ENCODE measurements around the gene UCN2.

Gene UCN2

GRCh38 chr3:48591886-48592518 is 28.4 kb upstream of the UCN2 start:
- in situ Hi-C loops (cut with MboI; ENCODE audit: low sequenced_read_pairs) = no loop called here

DNA sequence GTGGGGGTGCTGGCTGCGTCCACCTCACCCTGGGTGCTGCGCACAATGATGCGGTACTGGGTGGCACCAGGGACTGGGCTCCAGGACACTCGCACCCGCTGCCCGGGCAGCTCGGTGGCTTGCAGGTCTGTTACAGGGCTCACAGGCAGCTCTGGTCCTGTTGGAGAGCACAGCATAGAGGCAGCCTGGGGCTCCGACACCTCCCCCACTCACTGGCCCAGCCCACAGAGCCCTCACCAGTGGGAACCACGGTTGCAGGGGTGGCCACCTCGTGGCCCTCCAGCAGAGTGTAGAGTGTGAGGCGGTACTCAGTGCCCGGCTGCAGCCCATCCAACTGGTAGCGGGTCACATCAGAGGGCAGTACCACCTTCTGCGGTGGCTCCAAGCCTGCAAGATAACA is 27.9 kb upstream of the UCN2 start:
- in situ Hi-C loops (cut with MboI; ENCODE audit: low sequenced_read_pairs) = no loop called here

DNA sequence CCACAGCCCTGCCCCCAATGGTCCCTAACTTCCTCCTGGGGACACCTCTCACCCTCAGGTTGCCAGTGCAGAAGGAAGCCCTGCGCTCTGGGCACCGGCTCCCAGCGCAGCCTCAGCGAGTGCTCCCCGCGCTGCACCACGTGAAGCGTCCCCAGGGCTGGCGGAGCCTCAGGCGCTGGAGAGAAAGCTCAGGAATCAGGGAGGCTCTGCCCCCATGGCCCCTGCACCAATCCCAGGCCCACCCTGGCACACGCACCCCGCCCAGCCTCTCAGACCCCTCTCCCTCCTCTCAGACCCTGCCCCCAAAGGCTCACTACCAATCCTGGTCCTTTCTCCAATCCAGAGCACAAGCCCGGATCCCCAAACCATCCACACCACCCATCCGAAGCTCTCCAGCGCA is 24.6 kb upstream of the UCN2 start:
- in situ Hi-C loops (cut with MboI; ENCODE audit: low sequenced_read_pairs) = no loop called here

GRCh38 chr3:48587686-48588085 is 24.1 kb upstream of the UCN2 start:
- in situ Hi-C loops (cut with MboI; ENCODE audit: low sequenced_read_pairs) = no loop called here

DNA sequence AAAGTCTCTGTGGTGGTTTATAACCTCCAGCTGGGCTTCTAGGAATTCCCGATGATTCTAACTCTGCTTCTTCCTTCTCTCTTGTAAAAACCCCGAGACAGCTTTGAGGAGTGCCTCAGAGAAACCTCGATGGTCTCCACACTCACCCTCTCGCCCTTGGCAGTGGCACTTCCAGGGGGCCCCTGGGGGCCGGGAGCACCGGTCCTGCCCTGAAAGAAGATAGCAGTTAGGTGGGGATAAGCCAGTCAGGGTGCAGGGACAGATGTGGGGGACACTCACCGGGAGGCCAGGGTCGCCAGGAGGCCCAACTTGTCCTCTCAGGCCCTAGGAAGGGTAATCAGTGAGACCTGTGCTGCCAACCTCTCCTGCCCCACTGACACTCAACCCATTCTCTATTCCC is 21.8 kb upstream of the UCN2 start:
- in situ Hi-C loops (cut with MboI; ENCODE audit: low sequenced_read_pairs) = no loop called here

DNA sequence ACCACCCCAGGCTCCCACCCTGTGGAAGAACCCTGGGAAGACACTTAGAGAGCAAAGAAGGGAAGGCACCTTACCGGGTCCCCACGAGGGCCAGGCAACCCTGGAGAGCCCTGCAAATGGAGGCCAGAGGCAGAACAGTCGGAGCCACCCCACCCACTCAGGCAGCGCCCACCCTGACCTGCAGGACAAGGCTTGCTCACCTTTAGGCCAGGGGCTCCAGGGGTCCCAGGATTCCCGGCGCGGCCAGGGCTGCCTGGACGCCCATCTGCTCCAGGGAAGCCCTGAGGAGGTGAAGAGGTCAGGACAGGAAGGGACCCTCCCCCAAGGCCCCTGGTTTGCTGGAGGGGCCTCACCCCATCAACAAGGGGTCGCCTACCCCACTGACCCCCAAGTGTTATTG is 21.3 kb upstream of the UCN2 start:
- in situ Hi-C loops (cut with MboI; ENCODE audit: low sequenced_read_pairs) = no loop called here

DNA sequence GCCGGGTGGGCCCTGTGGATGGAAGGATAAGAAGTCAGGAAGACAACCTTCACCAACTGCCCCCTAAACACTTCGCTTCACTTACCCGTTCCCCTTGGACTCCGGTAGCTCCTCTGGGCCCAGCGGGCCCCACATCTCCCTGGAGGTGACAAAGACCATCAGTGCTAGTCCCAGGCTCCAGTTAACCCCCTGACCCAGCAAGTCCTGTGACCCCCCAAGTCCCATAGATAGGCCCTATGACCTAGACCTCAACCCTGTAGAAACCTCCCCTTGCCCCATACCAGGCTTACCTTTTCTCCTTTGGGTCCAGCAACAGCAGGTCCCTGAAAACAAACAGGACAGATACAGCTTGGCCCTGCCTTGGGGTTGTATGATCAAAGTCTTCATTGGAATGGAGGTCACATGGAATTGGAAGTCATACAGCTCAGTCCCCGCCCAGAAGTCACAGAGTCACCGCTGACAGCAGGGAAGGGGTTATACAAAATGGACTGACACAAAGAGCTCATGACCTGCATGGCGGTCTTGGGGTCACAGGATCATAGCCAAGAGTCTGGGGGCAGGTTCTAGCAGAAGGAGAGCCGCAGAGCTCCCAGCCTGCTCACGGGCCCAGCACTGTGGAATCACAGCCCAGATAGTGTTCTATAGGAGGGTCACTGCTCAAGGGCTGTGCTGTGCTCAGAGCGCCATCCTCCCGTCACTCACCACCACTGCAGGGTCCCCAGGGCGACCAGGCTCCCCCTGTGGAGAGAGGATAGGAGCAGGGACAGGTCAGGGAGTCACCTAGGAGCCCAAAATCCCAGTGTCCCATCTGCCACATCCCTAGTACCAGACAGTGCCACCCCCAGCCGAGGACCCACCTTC is 18.3 kb upstream of the UCN2 start:
- in situ Hi-C loops (cut with MboI; ENCODE audit: low sequenced_read_pairs) = no loop called here

GRCh38 chr3:48576647-48577046 is 13.1 kb upstream of the UCN2 start:
- in situ Hi-C loops (cut with MboI; ENCODE audit: low sequenced_read_pairs) = no loop called here

DNA sequence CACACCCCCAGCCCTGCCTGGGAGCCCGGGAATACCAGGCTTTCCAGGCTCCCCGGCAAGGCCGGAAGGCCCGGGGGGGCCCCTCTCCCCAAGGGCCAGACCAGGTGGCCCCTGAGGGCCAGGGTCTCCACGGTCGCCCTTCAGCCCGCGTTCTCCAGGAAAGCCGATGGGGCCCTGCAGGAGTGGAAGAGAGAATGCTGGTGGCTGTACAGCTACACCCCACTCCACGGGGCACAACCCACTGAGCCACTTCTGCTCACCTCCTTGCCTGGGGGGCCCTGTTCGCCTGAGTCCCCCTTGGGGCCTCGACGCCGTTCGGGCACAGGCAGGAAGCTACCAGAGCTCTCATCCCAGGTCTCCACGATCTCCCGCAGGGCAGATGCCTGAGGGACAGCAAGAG is 11.8 kb upstream of the UCN2 start:
- in situ Hi-C loops (cut with MboI; ENCODE audit: low sequenced_read_pairs) = no loop called here

GRCh38 chr3:48573973-48574585 is 10.5 kb upstream of the UCN2 start:
- in situ Hi-C loops (cut with MboI; ENCODE audit: low sequenced_read_pairs) = no loop called here

DNA sequence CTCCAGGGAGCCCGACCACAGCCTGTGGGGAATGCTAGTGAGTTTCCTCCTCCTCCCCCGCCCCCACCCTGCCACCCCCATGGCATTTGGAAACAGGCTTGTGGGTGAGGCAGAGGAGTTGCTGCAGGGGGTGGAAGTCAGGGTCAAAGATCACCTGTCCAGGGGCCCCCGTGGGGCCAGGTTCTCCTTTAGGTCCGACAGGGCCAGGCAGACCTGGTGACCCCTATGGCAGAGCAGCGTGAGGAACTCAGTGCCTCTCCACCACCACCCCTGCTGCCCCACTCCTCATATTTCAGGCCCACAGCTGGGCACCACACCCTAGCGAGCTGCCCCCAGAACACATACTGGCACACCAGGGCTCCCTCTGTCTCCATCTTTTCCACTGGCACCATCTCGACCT is 8.9 kb upstream of the UCN2 start:
- in situ Hi-C loops (cut with MboI; ENCODE audit: low sequenced_read_pairs) = no loop called here

GRCh38 chr3:48571938-48572337 is 8.4 kb upstream of the UCN2 start:
- in situ Hi-C loops (cut with MboI; ENCODE audit: low sequenced_read_pairs) = no loop called here

DNA sequence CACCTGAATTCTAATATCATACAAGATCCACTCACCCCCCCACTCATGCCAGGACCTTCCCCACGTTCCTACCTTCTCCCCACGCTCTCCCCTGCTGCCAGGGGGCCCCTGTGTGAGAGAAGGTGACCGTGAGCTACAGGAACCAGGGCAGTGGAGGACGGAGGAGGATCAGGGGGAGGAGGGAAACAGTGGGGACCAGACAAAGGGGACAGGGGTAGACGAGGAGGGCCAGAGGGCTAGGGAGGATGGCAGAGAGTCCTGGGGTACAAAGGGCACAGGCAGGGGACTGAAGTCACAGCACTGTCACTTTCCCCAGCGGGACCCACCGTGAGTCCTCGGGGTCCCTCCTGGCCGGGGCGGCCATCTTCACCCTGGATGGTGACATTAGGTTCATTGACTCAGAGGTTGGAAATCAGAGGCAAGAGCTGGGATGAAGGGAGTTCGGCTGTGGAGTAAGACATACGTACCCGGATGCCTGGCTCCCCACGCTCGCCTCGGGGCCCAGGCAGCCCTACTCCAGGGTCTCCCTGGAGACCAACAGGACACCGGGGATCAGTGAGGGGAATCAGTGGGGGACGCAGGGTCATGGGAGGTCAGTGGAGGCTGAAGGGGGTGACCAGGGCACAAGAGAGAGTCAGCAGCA is 6.3 kb upstream of the UCN2 start:
- in situ Hi-C loops (cut with MboI; ENCODE audit: low sequenced_read_pairs) = no loop called here

DNA sequence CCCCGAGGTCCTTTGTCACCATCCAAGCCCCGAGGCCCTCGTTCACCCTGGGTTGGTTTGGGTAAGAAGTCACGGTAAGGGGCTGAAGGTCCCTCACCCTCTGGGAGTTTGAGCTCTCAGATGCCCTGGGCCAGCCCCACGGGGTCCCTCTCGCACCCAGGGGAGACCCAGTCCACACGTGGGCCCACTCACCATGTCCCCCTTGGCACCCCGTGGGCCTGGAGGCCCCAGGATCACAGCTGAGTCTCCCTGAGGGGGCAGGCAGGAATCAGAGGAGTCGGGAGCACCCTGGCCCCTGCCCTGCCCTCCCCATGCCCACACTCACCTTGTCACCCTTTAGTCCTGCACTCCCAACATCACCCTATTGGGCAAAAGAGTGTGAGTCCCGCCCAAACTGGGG is 5.8 kb upstream of the UCN2 start:
- in situ Hi-C loops (cut with MboI; ENCODE audit: low sequenced_read_pairs) = no loop called here

DNA sequence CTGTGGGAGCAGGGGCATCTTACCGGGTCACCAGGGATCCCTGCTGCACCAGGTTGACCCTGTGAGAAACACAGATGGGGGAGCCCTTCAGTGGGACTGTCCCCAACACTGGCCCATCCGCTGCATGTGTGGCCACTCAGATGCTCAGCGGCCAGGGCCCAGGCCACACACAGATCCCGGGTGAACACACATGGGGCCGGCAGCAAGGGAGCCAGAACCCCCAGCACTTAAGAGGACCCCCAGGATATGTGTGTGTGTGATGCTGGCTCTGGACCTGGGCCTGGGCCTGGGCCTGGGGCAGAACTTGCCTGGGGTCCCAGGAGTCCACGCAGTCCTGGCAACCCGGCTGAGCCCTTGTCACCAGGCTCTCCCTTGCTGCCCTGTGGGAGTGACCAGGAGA is 4.9 kb upstream of the UCN2 start:
- in situ Hi-C loops (cut with MboI; ENCODE audit: low sequenced_read_pairs) = no loop called here

GRCh38 chr3:48567500-48567899 is 3.9 kb upstream of the UCN2 start:
- in situ Hi-C loops (cut with MboI; ENCODE audit: low sequenced_read_pairs) = no loop called here

DNA sequence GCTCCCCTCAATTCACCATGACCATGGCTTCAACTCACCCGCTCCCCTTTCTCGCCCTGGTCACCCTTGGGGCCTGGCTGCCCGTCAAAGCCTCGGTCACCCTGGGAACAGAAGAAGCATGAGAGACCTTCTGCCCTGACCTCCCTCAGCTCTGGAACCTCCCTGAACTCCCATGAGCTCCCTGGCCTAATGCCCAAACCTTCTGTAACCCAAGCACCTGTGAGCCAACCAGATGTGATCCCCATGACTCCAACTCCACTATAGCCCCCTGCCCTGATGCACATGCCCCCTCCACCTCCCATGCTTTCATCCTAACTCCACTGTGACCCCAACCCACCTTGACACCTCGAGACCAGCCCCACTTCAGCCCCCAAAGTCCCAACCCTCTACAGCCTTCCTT is 3.5 kb upstream of the UCN2 start:
- in situ Hi-C loops (cut with MboI; ENCODE audit: low sequenced_read_pairs) = no loop called here

DNA sequence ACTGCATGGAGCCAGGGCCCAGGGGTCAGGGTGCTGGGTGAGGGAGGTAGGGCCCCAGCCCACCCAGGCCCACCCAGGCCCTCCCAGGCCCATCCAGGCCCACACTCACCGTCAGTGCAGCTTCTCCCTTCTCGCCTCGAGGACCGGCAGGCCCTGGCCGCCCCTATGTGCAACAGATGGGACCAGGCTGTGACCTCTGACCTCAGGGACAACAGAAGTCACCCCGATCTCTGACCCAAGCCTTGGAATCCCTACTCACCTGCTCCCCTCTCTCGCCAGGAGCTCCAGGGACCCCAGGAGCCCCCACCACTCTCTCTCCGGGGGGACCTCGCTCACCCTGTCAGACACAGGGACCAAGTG is 2.8 kb upstream of the UCN2 start:
- in situ Hi-C loops (cut with MboI; ENCODE audit: low sequenced_read_pairs) = no loop called here

- in situ Hi-C loops (cut with MboI; ENCODE audit: low sequenced_read_pairs) = no loop called here
Observed at GRCh38 chr3:48565591-48566400, 2.2 kb upstream of the UCN2 start.

DNA sequence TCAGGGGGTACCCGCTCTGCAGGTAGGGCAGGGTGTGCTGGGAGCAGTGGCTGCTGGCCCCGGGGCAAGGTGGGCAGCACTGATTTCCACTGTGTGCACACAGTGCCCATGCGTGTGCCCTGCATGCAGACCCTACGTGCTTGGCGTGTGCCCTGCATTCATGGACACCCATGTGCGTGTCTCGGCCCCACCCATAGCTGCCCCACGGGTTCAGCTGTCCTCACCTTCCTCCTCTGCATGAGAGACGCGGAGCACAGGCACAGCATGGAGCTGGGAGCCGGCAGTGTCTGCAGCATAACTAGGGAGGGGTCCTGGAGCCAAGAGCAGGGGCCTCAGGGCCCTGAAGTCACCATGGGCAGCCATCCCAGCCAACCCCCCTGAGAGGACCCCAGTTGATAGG is 1.6 kb upstream of the UCN2 start:
- in situ Hi-C loops (cut with MboI; ENCODE audit: low sequenced_read_pairs) = no loop called here

DNA sequence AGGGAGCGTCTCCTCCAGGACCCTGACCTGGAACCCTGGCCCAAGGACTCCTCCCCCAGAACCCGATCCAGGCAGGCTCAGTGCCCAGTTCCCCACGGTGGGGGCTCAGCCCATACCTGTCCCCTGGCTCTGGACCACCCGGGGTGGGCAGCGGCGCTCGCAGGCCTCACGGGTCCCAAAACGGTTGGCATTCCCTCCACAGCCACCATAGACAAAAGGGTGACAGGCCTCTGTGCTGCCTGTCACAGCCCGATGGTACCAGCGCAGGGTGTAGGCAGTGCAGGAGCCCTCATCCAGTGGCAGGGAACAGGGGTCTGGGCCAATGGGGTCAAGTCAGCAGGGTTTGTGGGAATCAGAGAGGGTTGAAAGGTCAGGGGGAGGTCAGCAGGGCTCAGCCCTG is 1.1 kb upstream of the UCN2 start:
- in situ Hi-C loops (cut with MboI; ENCODE audit: low sequenced_read_pairs) = no loop called here

All from hTERT RPE-1 (cell line).